Suprapubic skin (tissue), 4 donors: Measurements from ENCODE around the gene NFE2L2. TPM values are rescaled to one million over a fixed set of nuclear protein-coding genes. Genes with fewer than 3 reads are reported as not detected.
"Not testable (repeated sequence)": the region's sequence is repeated elsewhere in the genome, so short reads cannot be mapped to it uniquely, and the experiment has no call there.

Experiments
- DNase-seq, 2 donors: peaks; one replicate each; pipeline ENCODE4 v3.0.0-alpha.2; 2019; ENCODE audit warnings: low spot score in 2 of 2
- H3K27ac ChIP-seq: fragments of 200-600 bp; sonication (generic); one replicate; pipeline ENCODE4 v1.5.1; 2019
- H3K27me3 ChIP-seq: fragments of 200-600 bp; sonication (generic); one replicate; pipeline ENCODE4 v1.5.1; 2019
- H3K36me3 ChIP-seq: fragments of 200-600 bp; sonication (generic); one replicate; pipeline ENCODE4 v1.5.1; 2019
- H3K4me1 ChIP-seq: fragments of 200-600 bp; sonication (generic); one replicate; pipeline ENCODE4 v1.5.1; 2019
- H3K4me3 ChIP-seq: fragments of 200-600 bp; sonication (generic); one replicate; pipeline ENCODE4 v1.5.1; 2019; ENCODE audit warnings: mild to moderate bottlenecking
- H3K9me3 ChIP-seq: fragments of 200-600 bp; sonication (generic); one replicate; pipeline ENCODE4 v1.5.1; 2019
- EP300 ChIP-seq: sonication (generic); formaldehyde crosslinking; IDR thresholded peaks from one replicate; pipeline ENCODE4 v1.6.1; 2017; ENCODE audit warnings: antibody characterized with exemption
- POLR2A ChIP-seq, 2 donors: fragments of 450-650 bp; IDR thresholded peaks; one replicate each; pipeline ENCODE4 v1.6.1; 2017; ENCODE audit warnings: antibody characterized with exemption in 2 of 2, mild to moderate bottlenecking in 2 of 2, moderate library complexity in 2 of 2
- POLR2AphosphoS5 ChIP-seq, 3 donors: sonication (generic); formaldehyde crosslinking; IDR thresholded peaks; one replicate each; pipeline ENCODE4 v1.6.1; 2017; ENCODE audit warnings: antibody characterized with exemption in 3 of 3
- WGBS: methylation state at CpG from one replicate; pipeline ENCODE4 v1.1.5; 2018; 5-methylcytosine and 5-hydroxymethylcytosine counted together
- total RNA-seq, 4 donors: library from RNA; depleted of rRNA; stranded (reverse); fragments of >200 nt; gene quantifications; one replicate each; pipeline ENCODE4 v1.1.0, GENCODE V29; 2016
- TF ChIP-seq, protein P1 (sequence below), 2 donors: fragments of 200-600 bp in 1 of 2; fragments of 450-650 bp in 1 of 2; sonication (generic) in 1 of 2; IDR thresholded peaks; one replicate each; pipeline ENCODE4 v1.5.1; 2016 to 2019; ENCODE audit warnings: antibody characterized with exemption in 2 of 2, mild to moderate bottlenecking in 1 of 2, moderate library complexity in 1 of 2

NFE2L2 gene
- total RNA-seq, 4 donors from 2014 or later = 130 to 180 (median 160) TPM

DNA sequence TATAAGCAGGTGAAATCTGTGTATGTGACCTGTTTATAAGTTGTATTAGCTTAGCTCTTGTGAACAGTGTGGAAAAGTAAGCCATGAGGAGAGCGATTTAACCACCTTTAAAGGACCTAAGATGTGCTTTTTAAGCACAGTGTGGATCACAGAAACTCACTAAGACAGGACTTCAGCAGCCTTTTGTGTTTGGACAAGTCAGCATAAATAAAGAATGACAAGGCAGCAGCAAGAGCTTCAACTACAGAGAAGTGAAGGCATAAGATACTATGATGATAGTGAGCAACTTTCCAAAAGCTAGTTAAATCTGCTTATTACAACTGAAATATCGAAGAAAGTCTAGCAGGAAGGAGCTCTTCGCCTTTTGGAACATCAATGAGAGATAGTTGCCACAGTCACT lies 43.0 kb downstream of the NFE2L2 start:
- DNase-seq = no peak
- H3K27me3 ChIP-seq = no peaks in the 10 kb centered on the region
- H3K9me3 ChIP-seq = no peaks in the 10 kb centered on the region
- 92% methylated on average over 3 of the region's 3 CpGs for WGBS
- H3K27ac ChIP-seq = no peak overlapping the region
- peaks cover 63% of the 10 kb centered on the region for H3K36me3 ChIP-seq
- no peak overlapping the region for H3K4me3 ChIP-seq
- H3K4me1 ChIP-seq = peaks cover 26% of the 10 kb centered on the region
- TF ChIP-seq EP300 (no peak), POLR2AphosphoS5 (IDR thresholded peaks at IDR 0.05) (no peak), POLR2A (IDR thresholded peaks at IDR 0.05) (no peak)
- TF ChIP-seq, protein P1, sequence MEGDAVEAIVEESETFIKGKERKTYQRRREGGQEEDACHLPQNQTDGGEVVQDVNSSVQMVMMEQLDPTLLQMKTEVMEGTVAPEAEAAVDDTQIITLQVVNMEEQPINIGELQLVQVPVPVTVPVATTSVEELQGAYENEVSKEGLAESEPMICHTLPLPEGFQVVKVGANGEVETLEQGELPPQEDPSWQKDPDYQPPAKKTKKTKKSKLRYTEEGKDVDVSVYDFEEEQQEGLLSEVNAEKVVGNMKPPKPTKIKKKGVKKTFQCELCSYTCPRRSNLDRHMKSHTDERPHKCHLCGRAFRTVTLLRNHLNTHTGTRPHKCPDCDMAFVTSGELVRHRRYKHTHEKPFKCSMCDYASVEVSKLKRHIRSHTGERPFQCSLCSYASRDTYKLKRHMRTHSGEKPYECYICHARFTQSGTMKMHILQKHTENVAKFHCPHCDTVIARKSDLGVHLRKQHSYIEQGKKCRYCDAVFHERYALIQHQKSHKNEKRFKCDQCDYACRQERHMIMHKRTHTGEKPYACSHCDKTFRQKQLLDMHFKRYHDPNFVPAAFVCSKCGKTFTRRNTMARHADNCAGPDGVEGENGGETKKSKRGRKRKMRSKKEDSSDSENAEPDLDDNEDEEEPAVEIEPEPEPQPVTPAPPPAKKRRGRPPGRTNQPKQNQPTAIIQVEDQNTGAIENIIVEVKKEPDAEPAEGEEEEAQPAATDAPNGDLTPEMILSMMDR (IDR thresholded peaks at IDR 0.05) = no peak

DNA sequence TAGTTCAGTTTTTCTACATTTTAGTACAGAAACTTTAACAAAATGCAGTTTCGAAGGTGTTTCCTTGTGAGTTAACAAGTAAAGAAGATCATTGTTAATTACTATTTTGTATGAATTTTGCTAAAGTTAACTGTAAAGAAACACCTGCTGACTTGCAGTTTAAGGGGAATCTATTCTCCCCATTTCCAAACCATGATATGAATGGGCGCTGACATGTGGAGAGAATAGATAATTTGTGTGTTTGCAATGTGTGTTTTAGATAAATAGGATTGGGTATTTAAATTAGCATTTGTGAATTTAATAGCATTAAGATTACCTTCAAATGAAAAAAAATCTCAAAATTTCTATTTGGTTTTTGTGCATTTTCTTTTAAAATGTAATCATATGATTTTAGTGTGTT lies 44.7 kb downstream of the NFE2L2 start:
- not testable (repeated sequence) for H3K9me3 ChIP-seq, H3K27ac ChIP-seq, DNase-seq, H3K27me3 ChIP-seq, H3K4me3 ChIP-seq
- 92% methylated on average over 2 of the region's 2 CpGs for WGBS
- Histone ChIP-seq H3K36me3 (peaks cover 74% of the 10 kb centered on the region), H3K4me1 (peaks cover 42% of the 10 kb centered on the region)

DNA sequence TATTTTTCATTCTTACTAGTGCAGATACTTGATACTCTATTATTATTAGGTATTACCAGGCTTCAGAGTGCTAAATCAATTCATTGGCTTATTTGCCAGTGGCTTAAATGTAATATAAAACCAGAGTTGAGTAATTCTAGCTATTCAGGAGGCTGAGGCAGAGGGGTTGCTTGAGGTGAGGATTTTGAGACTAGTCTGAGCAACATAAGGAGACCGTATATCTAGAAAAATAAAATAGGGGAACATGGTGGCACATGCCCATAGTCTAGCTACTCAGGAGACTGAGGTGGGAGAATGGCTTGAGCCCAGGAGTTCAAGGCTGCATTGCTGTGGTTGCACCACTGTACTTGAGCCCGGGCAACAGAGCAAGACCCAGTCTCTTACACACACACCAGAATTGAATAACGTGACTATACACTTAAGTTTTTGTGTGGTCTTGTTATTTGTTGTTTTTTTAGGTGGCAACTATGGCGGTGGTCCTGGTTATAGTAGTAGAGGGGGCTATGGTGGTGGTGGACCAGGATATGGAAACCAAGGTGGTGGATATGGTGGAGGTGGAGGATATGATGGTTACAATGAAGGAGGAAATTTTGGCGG lies 47.2 kb downstream of the NFE2L2 start:
- no peak for DNase-seq
- H3K9me3 ChIP-seq = no peaks in the 10 kb centered on the region
- no peak overlapping the region for H3K27ac ChIP-seq
- no peak overlapping the region for H3K4me3 ChIP-seq
- peaks cover 53% of the 10 kb centered on the region for H3K4me1 ChIP-seq
- peaks cover 65% of the 10 kb centered on the region for H3K36me3 ChIP-seq
- no peaks in the 10 kb centered on the region for H3K27me3 ChIP-seq
- 82% methylated on average over 5 of the region's 5 CpGs for WGBS
- TF ChIP-seq POLR2AphosphoS5 (IDR thresholded peaks at IDR 0.05) (no peak), EP300 (no peak), POLR2A (IDR thresholded peaks at IDR 0.05) (no peak)
- TF ChIP-seq, protein P1 (IDR thresholded peaks at IDR 0.05) = no peak

DNA sequence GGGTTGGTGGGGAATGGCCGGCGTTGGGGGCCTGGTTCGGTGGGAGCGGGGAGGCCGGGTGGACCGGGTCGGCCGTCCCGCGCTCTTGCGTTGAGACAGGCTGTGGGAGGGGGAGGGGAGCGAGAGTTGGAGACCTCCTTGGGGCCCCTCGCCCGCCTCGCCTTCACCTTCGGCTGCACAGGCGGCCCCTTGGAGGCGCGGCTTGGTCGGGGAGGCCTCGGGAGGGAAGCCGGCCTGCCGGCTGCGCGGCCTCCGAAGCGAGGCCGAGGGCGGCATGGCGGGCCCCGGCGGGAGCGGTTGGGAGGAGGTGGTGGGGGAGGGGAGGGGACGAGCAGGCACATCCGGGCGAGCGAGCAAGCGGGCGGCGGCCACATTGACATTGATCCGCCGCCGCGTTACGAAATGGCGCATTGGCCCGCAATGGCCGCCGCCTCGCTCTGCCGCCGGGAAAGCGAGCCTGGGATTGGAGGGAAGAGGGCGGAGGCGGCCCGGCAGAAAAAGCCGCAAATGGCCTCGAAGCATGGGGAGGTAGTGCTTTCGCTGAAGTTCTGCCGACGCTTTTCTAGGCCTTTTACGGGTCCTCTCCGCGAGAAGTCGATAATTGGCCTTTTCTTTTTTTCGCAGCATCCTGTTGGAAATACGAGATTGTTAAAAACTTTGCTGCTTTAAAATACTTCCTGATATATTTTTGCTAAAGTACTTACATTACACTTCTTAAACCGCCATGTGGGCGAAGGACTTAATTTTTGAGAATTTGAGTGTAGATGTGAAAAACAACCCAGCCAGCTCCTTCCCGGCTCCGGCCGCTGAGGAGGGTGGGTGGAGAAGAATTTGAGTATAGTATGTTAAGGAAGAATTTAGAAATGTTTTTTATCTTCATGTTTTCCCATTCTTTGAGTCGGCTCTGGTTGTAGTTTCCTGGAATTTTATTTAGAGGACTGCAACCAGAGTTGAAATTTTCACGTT lies 51.4 kb downstream of the NFE2L2 start:
- Histone ChIP-seq H3K4me1 (peaks cover 53% of the 10 kb centered on the region), H3K4me3 (peak overlapping the region; percentile 93), H3K27me3 (no peaks in the 10 kb centered on the region), H3K36me3 (peaks cover 29% of the 10 kb centered on the region), H3K27ac (peak overlapping the region; percentile 99), H3K9me3 (no peaks in the 10 kb centered on the region)
- TF ChIP-seq POLR2AphosphoS5 (IDR thresholded peaks at IDR 0.05) (peak; percentile 63 to 95 (median 90)), EP300 (no peak)
- under 1% methylated on average over 45 of the region's 74 CpGs for WGBS
- peak; percentile 96 to 98 for DNase-seq

DNA sequence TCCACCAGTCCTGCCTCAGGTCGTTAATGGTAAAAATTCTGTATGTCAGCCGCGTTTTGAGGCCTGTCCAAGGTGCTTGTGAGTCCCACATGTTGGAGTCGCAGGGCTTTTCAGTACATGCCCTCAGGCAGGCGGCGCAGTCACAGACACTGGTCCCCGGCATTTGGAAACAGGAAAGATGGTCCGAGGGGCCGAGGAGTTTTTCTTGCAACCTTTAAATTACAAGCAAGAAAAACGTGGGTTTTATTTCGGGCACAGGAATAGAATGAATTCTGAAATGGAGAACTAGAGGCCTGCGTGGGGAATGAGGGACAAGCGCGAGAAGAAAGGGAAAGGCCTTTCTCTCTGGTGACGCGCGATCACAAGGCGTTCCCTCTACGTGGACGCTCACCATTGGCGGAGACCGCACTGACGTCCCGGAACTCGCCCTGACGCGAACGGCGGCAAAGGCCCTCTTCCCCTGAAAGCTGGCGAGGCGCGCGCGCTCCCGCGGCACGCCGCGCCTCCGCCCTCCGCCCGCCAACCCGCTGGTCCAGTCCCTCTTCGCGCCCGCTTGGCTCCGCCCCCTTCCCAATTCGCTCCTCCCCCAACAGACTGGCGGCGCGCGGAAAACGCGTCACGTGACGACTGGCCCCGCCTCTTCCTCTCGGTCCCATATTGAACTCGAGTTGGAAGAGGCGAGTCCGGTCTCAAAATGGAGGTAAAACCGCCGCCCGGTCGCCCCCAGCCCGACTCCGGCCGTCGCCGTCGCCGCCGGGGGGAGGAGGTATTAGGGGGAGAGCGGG lies 52.2 kb downstream of the NFE2L2 start, which contains the start of gene HNRNPA3:
HNRNPA3 (plus strand) TSS at position 689 of the 785 bp plus-strand sequence; CDS start at position 695, 6 bp downstream.
- H3K4me3 ChIP-seq = peak within 1 kb of the TSS; percentile 93
- peak within 1 kb of the TSS; percentile 99 for H3K27ac ChIP-seq
- peaks cover 48% of the 10 kb centered on the region for H3K4me1 ChIP-seq
- WGBS = under 1% methylated on average over 74 of the region's 74 CpGs
- H3K9me3 ChIP-seq = no peaks in the 10 kb centered on the region
- peak; percentile 99 for DNase-seq
- peaks cover 21% of the 10 kb centered on the region for H3K36me3 ChIP-seq
- H3K27me3 ChIP-seq = no peaks in the 10 kb centered on the region
- TF ChIP-seq EP300 (no peak), POLR2AphosphoS5 (IDR thresholded peaks at IDR 0.05) (peak; percentile 87 to 93 (median 88)), POLR2A (IDR thresholded peaks at IDR 0.05) (peak; percentile 87 to 92)
- TF ChIP-seq, protein P1 (IDR thresholded peaks at IDR 0.05) = peak in 1 of 2 donors; percentile 32
